ENCODE measurements around the gene NT5C3A. TPM values are rescaled to one million over a fixed set of nuclear protein-coding genes. Genes with fewer than 3 reads are reported as not detected.
"Not testable (repeated sequence)": the region's sequence is repeated elsewhere in the genome, so short reads cannot be mapped to it uniquely, and the experiment has no call there.

Gene NT5C3A
- total and polyA plus RNA-seq, 2 donors, result 33.0 to 50.0 TPM

DNA sequence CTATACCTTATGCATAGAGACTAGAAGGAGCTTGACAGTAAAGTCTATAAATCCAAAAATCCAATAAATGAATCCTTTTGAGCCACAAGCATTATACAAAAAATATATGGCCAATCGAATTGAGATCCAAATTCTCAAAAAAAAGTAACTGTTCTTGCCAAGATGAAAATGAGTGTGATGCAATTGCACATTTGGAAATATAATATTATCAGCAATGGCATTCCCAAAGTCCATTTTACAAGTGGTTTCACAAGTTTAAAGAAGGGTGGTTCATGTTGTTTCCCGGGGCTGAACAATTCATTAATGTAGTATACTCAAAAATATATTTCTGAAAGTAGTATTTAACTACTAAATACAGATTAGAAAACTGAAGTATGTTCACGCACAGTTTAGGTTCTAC, 39.3 kb upstream of the NT5C3A start:
- no peak for DNase-seq (ENCODE audit: low read depth in 6 of 9, low spot score in 9 of 9)
- Histone ChIP-seq H3K4me3 (ENCODE audit: low read length in 2 of 2) (no peak overlapping the region), H3K4me1 (ENCODE audit: control insufficient read depth in 2 of 2, insufficient read depth in 2 of 2, low read length in 2 of 2) (peaks cover 0 to 4% of the 10 kb centered on the region in 2 donors), H3K27ac (ENCODE audit: low read depth in 1 of 2, low read length in 1 of 2) (no peak overlapping the region), H3K36me3 (ENCODE audit: control insufficient read depth in 2 of 2, insufficient read depth in 2 of 2, low read length in 1 of 2) (peaks cover 33 to 49% of the 10 kb centered on the region in 2 donors), H3K27me3 (ENCODE audit: control insufficient read depth in 2 of 2, insufficient read depth in 1 of 2, low read length in 1 of 2) (no peaks in the 10 kb centered on the region), H3K9me3 (ENCODE audit: control insufficient read depth in 2 of 2, insufficient read depth in 1 of 2, low read length in 1 of 2) (peaks cover 0 to 1% of the 10 kb centered on the region in 2 donors)
- 98% methylated on average over 3 of the region's 3 CpGs for WGBS

- Histone ChIP-seq H3K4me3 (ENCODE audit: low read length in 2 of 2) (no peak overlapping the region), H3K9me3 (ENCODE audit: control insufficient read depth in 2 of 2, insufficient read depth in 1 of 2, low read length in 1 of 2) (peaks cover 0 to 1% of the 10 kb centered on the region in 2 donors), H3K36me3 (ENCODE audit: control insufficient read depth in 2 of 2, insufficient read depth in 2 of 2, low read length in 1 of 2) (peaks cover 40 to 59% of the 10 kb centered on the region in 2 donors), H3K4me1 (ENCODE audit: control insufficient read depth in 2 of 2, insufficient read depth in 2 of 2, low read length in 2 of 2) (peaks cover 0 to 3% of the 10 kb centered on the region in 2 donors), H3K27ac (ENCODE audit: low read depth in 1 of 2, low read length in 1 of 2) (no peak overlapping the region), H3K27me3 (ENCODE audit: control insufficient read depth in 2 of 2, insufficient read depth in 1 of 2, low read length in 1 of 2) (no peaks in the 10 kb centered on the region)
- DNase-seq (ENCODE audit: low read depth in 6 of 9, low spot score in 9 of 9), result no peak
- 97% methylated on average over 3 of the region's 3 CpGs for WGBS
Measured at GRCh38 chr7:33100770-33101169, 38.2 kb upstream of the NT5C3A start.

DNA sequence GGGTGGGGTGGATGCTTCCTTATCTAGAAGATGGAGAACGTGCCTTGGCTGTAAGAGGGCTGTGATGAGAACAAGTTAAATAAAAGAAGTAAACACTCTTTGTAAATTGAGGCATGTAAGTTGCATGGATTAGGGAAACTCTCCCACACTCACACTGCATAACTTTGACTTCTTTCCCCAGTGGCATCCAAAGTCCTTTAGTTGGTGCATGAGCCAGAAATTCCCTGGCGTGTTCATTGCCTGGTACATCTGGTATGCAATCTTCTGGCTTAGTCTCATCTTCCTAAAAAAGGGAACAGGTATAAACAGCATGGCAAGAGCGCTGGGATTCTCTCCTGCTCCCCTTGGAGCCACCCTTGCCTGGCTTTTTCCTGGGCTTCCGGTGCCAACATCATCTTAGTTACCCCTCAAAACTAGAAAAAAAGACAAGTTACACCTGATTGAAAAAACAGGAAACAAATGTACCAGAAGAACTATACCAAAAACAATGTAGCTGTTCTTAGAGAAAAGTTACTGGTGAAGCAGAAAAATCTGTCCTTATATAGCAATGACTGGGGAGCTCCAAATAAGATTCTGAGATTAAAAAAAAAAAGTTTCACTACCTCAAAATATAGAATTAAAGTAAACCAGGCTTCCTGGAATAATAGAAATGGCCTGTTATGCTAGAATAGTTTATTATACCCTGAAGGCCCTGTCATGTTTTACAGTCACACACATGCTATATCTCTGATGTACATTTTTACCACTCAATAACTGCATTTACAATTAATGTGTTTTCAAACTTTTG, 36.8 kb upstream of the NT5C3A start:
- DNase-seq (ENCODE audit: low read depth in 6 of 9, low spot score in 9 of 9), result no peak
- peaks cover 45 to 64% of the 10 kb centered on the region in 2 donors for H3K36me3 ChIP-seq (ENCODE audit: control insufficient read depth in 2 of 2, insufficient read depth in 2 of 2, low read length in 1 of 2)
- H3K4me3 ChIP-seq (ENCODE audit: low read length in 2 of 2), result no peak overlapping the region
- H3K9me3 ChIP-seq (ENCODE audit: control insufficient read depth in 2 of 2, insufficient read depth in 1 of 2, low read length in 1 of 2), result peaks cover 0 to 1% of the 10 kb centered on the region in 2 donors
- no peaks in the 10 kb centered on the region for H3K27me3 ChIP-seq (ENCODE audit: control insufficient read depth in 2 of 2, insufficient read depth in 1 of 2, low read length in 1 of 2)
- H3K4me1 ChIP-seq (ENCODE audit: control insufficient read depth in 2 of 2, insufficient read depth in 2 of 2, low read length in 2 of 2), result peaks cover 0 to 3% of the 10 kb centered on the region in 2 donors
- 70% methylated on average over 4 of the region's 4 CpGs for WGBS
- H3K27ac ChIP-seq (ENCODE audit: low read depth in 1 of 2, low read length in 1 of 2), result no peak overlapping the region

- not testable (repeated sequence) for H3K4me1 ChIP-seq (ENCODE audit: control insufficient read depth in 2 of 2, insufficient read depth in 2 of 2, low read length in 2 of 2); H3K27ac ChIP-seq (ENCODE audit: low read depth in 1 of 2, low read length in 1 of 2); H3K4me3 ChIP-seq (ENCODE audit: low read length in 2 of 2); H3K27me3 ChIP-seq (ENCODE audit: control insufficient read depth in 2 of 2, insufficient read depth in 1 of 2, low read length in 1 of 2); DNase-seq (ENCODE audit: low read depth in 6 of 9, low spot score in 9 of 9); H3K9me3 ChIP-seq (ENCODE audit: control insufficient read depth in 2 of 2, insufficient read depth in 1 of 2, low read length in 1 of 2)
- 95% methylated on average over 5 of the region's 6 CpGs for WGBS
- peaks cover 37 to 50% of the 10 kb centered on the region in 2 donors for H3K36me3 ChIP-seq (ENCODE audit: control insufficient read depth in 2 of 2, insufficient read depth in 2 of 2, low read length in 1 of 2)
Measured at GRCh38 chr7:33094745-33095275, 32.2 kb upstream of the NT5C3A start.

DNA sequence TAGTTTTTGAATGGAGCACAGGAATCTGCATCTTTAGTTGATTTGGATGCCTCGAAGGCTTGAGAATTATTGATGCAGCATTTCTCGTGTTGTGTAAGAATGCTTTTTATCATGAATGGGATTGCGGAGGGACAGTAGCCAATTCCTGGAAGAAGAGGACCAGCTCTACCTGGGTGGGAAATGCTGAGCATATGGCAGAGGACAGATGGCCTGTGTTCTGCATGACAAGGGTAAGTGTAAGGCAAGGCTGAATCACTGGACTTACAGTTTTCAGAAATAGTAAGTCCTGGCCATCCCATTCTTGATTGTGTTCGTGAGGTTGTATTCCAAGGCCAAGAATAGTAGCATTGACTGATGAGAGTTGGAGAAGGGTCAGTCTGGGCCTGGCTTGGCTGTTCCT, 30.7 kb upstream of the NT5C3A start:
- Histone ChIP-seq H3K9me3 (ENCODE audit: control insufficient read depth in 2 of 2, insufficient read depth in 1 of 2, low read length in 1 of 2) (no peaks in the 10 kb centered on the region), H3K4me3 (ENCODE audit: low read length in 2 of 2) (no peak overlapping the region), H3K36me3 (ENCODE audit: control insufficient read depth in 2 of 2, insufficient read depth in 2 of 2, low read length in 1 of 2) (peaks cover 28 to 38% of the 10 kb centered on the region in 2 donors), H3K4me1 (ENCODE audit: control insufficient read depth in 2 of 2, insufficient read depth in 2 of 2, low read length in 2 of 2) (no peaks in the 10 kb centered on the region), H3K27ac (ENCODE audit: low read depth in 1 of 2, low read length in 1 of 2) (no peak overlapping the region), H3K27me3 (ENCODE audit: control insufficient read depth in 2 of 2, insufficient read depth in 1 of 2, low read length in 1 of 2) (no peaks in the 10 kb centered on the region)
- no peak for DNase-seq (ENCODE audit: low read depth in 6 of 9, low spot score in 9 of 9)
- 98% methylated on average over 4 of the region's 4 CpGs for WGBS

GRCh38 chr7:33091641-33092191, 29.1 kb upstream of the NT5C3A start:
- Histone ChIP-seq H3K9me3 (ENCODE audit: control insufficient read depth in 2 of 2, insufficient read depth in 1 of 2, low read length in 1 of 2) (no peaks in the 10 kb centered on the region), H3K27me3 (ENCODE audit: control insufficient read depth in 2 of 2, insufficient read depth in 1 of 2, low read length in 1 of 2) (no peaks in the 10 kb centered on the region), H3K4me1 (ENCODE audit: control insufficient read depth in 2 of 2, insufficient read depth in 2 of 2, low read length in 2 of 2) (no peaks in the 10 kb centered on the region), H3K36me3 (ENCODE audit: control insufficient read depth in 2 of 2, insufficient read depth in 2 of 2, low read length in 1 of 2) (peaks cover 20 to 23% of the 10 kb centered on the region in 2 donors), H3K4me3 (ENCODE audit: low read length in 2 of 2) (no peak overlapping the region), H3K27ac (ENCODE audit: low read depth in 1 of 2, low read length in 1 of 2) (no peak overlapping the region)
- no peak for DNase-seq (ENCODE audit: low read depth in 6 of 9, low spot score in 9 of 9)
- WGBS, result 95% methylated on average over 5 of the region's 5 CpGs

DNA sequence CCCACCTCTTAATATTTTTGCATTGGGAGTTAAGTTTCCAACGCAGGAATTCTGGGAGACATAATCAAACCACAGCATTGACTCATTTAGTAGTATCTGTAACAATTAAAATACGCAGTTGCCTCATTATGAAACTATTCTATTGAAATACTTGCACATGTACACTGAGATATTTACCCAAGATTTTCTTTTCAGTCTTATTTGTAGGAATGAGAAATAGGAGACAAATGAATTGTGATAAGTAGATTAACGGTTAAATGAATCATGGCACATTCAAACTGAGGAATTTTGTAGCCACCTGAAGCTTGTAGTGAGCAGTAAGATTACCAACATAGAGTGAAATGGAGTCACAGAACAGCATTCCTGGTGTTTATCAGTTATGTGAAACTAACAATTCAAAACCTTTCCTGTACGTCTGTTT, 28.5 kb upstream of the NT5C3A start:
- DNase-seq (ENCODE audit: low read depth in 6 of 9, low spot score in 9 of 9), result no peak
- H3K9me3 ChIP-seq (ENCODE audit: control insufficient read depth in 2 of 2, insufficient read depth in 1 of 2, low read length in 1 of 2), result no peaks in the 10 kb centered on the region
- WGBS, result 95% methylated on average over 4 of the region's 4 CpGs

GRCh38 chr7:33089142-33089541, 26.6 kb upstream of the NT5C3A start:
- Histone ChIP-seq H3K27ac (ENCODE audit: low read depth in 1 of 2, low read length in 1 of 2) (no peak overlapping the region), H3K36me3 (ENCODE audit: control insufficient read depth in 2 of 2, insufficient read depth in 2 of 2, low read length in 1 of 2) (peaks cover 8 to 10% of the 10 kb centered on the region in 2 donors), H3K4me3 (ENCODE audit: low read length in 2 of 2) (no peak overlapping the region), H3K27me3 (ENCODE audit: control insufficient read depth in 2 of 2, insufficient read depth in 1 of 2, low read length in 1 of 2) (no peaks in the 10 kb centered on the region), H3K9me3 (ENCODE audit: control insufficient read depth in 2 of 2, insufficient read depth in 1 of 2, low read length in 1 of 2) (no peaks in the 10 kb centered on the region), H3K4me1 (ENCODE audit: control insufficient read depth in 2 of 2, insufficient read depth in 2 of 2, low read length in 2 of 2) (no peaks in the 10 kb centered on the region)
- WGBS, result 96% methylated on average over 7 of the region's 7 CpGs
- DNase-seq (ENCODE audit: low read depth in 6 of 9, low spot score in 9 of 9), result no peak

More for the DNA sequence above, 28.5 kb upstream of the NT5C3A start:
- peaks cover 16 to 18% of the 10 kb centered on the region in 2 donors for H3K36me3 ChIP-seq (ENCODE audit: control insufficient read depth in 2 of 2, insufficient read depth in 2 of 2, low read length in 1 of 2)
- no peaks in the 10 kb centered on the region for H3K4me1 ChIP-seq (ENCODE audit: control insufficient read depth in 2 of 2, insufficient read depth in 2 of 2, low read length in 2 of 2)
- H3K4me3 ChIP-seq (ENCODE audit: low read length in 2 of 2), result no peak overlapping the region
- no peaks in the 10 kb centered on the region for H3K27me3 ChIP-seq (ENCODE audit: control insufficient read depth in 2 of 2, insufficient read depth in 1 of 2, low read length in 1 of 2)
- no peak overlapping the region for H3K27ac ChIP-seq (ENCODE audit: low read depth in 1 of 2, low read length in 1 of 2)

GRCh38 chr7:33087858-33088257, 25.3 kb upstream of the NT5C3A start:
- Histone ChIP-seq H3K27ac (ENCODE audit: low read depth in 1 of 2, low read length in 1 of 2) (no peak overlapping the region), H3K4me1 (ENCODE audit: control insufficient read depth in 2 of 2, insufficient read depth in 2 of 2, low read length in 2 of 2) (no peaks in the 10 kb centered on the region), H3K9me3 (ENCODE audit: control insufficient read depth in 2 of 2, insufficient read depth in 1 of 2, low read length in 1 of 2) (no peaks in the 10 kb centered on the region), H3K36me3 (ENCODE audit: control insufficient read depth in 2 of 2, insufficient read depth in 2 of 2, low read length in 1 of 2) (peaks cover 0 to under 1% of the 10 kb centered on the region in 2 donors), H3K4me3 (ENCODE audit: low read length in 2 of 2) (no peak overlapping the region), H3K27me3 (ENCODE audit: control insufficient read depth in 2 of 2, insufficient read depth in 1 of 2, low read length in 1 of 2) (no peaks in the 10 kb centered on the region)
- 99% methylated on average over 2 of the region's 2 CpGs for WGBS
- no peak for DNase-seq (ENCODE audit: low read depth in 6 of 9, low spot score in 9 of 9)
